HG02642 (cell line): ENCODE measurements around the gene GFER.

Experiments used
- ATAC-seq: cut with Tn5 transposase; IDR thresholded peaks from one replicate; pipeline ENCODE4 v1.9.1; 2021; ENCODE audit warnings: mild to moderate bottlenecking; ENCODE audit not compliant: unreplicated experiment, poor library complexity

GFER gene

DNA sequence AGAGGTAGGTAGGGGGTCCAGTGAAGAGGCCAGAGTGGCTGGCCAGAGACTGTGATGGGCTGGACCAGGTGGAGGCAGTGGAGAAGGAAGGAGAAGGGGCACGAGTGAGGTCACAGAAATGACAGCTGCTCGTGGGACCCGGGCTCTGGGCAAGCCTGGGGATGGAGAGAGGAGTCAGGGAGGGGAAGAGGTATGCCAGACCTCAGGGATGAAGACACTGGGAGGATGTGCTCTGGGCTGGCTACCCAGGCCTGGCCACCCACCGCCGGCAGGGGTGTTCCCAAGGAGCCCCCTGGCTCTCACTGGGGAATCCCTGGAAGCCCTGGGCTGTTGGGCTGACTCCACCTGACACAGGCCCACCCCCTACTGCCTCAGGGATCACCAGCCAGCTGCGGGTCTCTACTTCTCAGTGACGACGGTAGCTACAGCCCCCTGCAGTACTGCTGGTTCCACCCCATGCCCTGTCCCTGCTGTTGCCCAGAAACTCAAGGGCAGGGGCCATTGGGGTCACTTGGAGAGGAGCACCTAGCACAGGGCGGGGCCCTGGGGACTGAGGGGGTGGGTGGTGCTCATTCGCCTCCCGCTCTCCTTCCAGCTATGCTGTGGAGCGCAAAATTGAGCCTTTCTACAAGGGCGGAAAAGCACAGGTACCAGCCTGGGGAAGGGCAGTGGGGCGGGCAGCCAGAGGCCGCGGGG, 10.4 kb upstream of the GFER start:
- ATAC-seq = no peak

DNA sequence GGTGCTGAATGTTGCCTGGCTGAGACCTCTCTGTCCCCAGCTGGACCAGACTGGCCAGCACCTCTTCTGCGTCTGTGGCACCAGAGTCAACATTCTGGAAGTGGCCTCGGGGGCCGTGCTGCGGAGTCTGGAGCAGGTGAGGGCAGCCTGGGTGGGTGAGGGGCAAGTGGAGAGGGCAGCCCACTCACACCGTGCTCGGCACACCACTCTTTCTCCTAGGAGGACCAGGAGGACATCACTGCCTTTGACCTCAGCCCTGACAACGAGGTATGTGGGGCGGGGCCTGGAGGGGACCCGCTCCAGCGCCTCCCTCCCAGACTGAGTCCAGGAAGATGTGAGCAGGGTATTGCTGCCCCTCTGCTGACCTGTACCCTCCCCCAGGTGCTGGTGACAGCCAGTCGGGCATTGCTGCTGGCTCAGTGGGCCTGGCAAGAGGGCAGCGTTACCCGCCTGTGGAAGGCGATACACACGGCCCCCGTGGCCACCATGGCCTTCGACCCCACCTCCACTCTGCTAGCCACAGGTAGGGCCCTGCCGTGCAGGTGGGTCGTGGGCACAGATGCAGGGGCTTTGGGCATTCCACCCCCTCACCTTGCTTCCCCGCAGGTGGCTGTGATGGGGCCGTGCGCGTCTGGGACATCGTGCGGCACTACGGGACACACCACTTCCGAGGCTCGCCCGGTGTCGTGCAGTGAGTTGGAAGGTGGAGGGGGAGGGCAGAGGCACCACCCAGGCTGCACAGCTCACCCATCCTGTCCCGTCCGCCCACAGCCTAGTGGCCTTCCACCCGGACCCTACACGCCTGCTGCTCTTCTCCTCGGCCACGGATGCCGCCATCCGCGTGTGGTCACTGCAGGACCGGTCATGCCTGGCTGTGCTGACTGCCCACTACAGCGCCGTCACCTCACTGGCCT, 9.6 kb upstream of the GFER start:
- no peak for ATAC-seq

DNA sequence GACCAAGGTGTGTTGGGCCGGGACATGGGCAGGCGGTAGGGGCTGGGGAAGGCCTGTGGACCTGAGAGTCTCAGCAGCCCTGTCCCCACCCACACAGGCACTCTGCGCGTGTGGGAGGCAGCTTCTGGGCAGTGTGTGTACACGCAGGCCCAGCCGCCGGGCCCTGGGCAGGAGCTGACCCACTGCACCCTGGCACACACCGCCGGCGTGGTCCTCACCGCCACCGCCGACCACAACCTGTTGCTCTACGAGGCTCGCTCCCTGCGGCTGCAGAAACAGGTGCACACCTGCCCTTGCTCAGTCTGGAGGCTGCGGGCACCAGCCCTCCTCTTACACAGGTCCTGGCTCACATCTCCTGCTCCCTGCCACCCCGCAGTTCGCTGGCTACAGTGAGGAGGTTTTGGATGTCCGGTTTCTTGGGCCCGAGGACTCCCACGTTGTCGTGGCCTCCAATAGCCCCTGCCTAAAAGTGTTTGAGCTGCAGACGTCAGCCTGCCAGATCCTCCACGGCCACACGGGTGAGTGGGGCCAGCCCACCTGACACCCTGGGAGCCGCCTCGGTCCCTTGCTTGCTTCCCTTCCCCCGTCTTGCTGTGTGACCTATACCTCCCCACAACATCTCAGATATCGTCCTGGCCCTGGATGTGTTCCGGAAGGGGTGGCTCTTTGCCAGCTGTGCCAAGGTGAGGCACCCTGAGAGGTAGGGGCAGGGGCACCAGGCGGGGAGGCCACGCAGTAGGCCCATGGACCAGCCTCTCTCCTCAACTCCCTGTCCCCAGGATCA, 8.4 kb upstream of the GFER start:
- no peak for ATAC-seq

DNA sequence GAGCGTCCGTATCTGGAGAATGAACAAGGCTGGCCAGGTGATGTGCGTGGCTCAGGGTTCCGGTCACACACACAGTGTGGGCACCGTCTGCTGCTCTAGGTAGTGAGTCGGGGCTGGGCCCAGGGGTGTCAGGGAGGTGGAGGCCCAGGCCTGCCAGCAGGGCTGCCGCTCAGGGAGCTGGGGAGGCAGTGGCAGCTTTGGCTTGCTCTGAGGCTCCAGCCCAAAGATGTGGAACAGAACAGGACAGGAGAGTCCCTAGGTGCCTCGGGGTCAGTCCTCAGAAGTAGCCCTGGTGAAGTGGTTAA, 7.8 kb upstream of the GFER start:
- no peak for ATAC-seq

DNA sequence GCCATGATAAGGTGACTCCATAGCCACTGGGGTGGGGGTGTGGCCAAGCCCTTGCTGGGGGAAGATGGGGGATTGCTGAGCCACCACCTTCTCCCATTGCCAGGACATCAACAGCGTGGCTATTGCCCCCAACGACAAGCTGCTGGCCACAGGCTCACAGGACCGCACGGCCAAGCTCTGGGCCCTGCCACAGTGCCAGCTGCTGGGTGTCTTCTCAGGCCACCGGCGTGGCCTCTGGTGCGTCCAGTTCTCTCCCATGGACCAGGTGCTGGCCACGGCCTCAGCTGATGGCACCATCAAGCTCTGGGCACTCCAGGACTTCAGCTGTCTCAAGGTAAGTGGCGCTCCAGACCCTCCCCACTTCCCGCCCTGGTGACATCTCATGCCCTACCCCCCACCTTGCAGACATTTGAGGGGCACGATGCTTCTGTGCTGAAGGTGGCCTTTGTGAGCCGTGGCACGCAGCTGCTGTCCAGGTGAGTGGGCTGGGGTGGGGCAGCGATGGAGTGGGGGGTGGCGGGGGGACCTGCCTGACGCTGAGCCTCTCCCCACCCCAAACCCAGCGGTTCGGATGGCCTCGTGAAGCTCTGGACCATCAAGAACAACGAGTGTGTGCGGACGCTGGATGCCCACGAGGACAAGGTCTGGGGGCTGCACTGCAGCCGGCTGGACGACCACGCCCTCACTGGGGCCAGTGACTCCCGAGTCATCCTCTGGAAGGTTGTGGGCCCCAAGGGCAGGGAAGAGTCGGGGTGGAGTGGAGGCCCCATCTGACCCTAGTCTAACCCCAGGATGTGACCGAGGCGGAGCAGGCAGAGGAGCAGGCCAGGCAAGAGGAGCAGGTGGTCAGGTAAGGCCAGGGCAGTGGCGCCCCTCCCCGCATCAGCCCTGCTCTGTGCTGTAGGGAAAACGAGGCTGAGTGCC, 6.8 kb upstream of the GFER start:
- no peak for ATAC-seq

DNA sequence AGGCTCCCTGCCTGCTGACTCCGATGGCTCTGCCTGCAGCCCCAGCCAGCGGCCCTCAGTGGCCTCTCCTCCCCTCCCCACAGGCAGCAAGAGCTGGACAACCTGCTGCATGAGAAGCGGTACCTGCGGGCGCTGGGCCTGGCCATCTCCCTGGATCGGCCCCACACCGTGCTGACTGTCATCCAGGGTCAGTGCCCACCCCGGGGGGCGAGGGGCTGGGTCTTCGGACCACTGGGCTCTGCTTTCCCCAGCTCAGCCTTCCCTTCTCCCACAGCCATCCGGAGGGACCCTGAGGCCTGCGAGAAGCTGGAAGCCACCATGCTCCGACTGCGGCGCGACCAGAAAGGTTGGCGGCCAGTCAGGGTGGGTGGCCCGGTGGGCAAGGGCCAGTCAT, 6.1 kb upstream of the GFER start:
- ATAC-seq = no peak

DNA sequence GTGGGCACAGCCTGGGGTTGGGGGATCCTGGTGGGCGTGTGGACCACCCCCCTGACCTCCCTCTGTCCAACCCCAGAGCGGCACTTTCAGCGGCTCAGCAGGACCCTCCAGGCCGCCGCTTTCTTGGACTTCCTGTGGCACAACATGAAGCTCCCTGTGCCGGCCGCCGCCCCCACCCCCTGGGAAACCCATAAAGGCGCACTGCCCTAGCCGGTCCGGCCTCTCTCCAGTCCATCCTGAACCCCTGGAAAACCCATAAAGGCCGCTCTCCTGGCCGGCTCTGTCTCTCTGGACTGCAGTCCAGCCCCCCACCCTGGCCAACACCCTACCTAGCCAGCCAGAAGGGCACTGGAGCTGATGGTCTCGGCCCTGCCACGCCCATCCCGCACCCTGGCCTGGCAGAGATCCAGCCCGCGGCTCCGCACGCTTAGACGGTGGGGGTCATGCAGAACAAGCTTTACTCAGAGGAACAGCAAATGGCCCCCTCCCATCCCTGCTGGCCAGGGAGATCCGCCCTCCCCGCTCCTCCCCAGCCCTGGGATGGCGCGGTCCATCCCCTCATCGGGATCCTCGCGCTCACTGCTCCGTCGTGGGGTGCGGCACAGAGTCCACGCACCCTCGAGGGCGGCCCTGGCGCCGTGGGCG, 5.4 kb upstream of the GFER start:
- ATAC-seq = no peak

DNA sequence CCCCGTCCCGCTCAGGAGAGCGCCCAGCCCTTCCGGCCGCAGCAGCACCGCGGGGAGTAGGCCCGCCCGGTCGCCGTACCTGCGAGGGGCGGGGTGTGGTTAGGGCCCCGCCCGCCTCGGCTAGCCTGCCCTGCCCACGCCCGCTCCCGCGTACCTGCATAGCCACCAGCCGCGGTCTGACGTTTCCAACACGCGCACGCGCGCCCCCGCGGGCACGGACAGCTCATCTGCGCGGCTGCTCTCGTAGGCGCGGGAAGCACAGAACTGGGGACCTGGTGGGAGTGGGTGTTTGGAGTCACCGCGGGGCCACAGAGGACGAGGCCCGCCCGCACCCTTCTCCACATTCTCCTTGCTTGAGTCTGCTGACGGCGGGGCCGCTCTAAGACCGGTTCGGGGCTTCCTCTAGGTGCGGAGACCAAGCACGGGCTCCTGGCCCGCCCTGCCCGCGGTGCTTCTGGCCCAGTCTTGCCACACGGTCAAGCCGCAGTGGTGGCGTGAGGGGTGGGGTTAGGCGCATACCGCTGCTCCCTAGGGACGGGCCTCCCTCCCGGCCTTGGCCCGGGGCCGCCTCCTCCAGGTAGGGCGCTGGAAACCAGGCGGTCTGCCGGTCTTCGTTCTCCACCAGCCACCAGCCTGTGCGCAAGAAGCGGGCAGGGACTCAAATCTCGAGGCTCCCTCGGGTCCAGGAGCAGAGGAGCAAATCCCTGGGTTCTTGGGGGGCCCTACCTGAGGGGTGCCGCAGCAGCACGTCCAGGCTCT, 4.5 kb upstream of the GFER start:
- no peak for ATAC-seq

DNA sequence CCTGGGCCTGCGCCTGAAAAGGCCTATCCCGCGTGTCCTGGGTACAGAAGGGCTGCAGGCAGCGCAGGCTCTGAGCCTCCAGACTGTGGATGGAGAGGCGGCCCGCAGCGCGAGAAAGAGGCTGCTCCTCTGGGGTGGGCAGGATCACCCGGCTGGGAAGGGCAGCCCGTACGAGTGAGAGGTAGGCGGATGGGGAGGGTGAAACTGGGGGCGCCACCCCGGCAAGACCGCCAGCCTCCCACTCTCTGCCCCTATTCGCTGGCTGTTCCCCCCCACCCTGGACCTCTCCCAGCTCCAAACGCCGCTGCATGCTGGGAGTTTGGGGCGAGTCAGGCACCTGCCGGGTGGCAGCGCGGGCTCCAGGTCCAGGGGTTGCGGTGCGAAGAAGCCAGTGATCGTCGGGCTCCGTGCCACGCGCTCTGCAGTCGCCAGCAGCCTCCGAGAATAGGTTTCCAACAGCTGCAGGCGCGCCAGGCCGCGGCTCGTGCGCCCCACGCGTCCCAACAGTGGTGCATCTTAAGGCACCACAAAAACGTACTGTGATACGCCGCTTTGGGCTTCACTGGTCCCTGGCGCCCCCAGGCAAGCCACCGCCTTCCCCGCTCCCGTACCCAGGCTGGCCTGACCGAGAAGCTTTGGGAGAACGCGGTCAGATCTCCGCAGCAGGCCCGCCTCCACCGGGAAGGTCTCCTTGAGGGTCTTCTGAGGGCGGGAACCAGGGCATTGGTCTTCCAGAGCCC, 3.8 kb upstream of the GFER start:
- no peak for ATAC-seq

DNA sequence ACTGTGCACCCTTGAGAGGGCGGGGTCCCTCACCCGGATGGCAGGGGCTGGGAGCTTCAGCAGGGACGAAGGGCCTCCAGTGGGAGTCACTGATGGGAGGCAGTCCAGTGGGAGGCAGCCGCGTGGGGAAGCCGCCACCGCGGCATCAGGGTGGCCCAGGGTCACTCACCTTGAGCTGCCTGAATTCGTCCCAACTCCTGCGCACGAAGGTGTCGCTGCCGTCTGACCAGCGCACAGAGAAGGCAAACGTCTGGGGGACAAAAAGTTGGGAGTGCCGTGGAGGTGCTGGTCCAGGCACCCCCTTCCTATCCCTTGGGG, 3.3 kb upstream of the GFER start:
- ATAC-seq = no peak

DNA sequence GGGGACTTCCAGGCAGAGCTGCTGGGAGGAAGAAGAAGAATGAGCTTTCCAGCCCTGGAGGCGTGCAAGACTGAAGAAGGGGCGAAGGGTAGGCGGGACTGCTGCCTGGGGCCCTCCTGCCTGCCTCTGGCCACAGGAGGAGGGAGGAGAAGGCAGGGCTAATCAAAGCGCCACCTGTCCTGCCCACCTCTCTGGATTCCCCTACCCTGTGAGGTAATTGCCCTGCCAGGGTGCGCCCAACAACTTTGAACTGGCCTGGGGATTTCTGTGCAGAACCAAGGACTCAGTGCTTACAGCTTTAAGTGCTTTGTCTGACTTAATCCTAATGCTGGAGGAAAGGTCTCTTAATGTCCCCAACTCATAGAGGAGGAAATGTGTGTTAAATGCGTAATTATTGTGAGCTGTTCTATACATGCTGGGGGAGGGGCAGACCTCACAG, 2.6 kb upstream of the GFER start, which contains the start of gene NOXO1:
NOXO1 (minus strand) TSS at position 72 of the 439 bp plus-strand sequence. CDS start 290 bp downstream, outside the sequence.
- ATAC-seq = no peak

DNA sequence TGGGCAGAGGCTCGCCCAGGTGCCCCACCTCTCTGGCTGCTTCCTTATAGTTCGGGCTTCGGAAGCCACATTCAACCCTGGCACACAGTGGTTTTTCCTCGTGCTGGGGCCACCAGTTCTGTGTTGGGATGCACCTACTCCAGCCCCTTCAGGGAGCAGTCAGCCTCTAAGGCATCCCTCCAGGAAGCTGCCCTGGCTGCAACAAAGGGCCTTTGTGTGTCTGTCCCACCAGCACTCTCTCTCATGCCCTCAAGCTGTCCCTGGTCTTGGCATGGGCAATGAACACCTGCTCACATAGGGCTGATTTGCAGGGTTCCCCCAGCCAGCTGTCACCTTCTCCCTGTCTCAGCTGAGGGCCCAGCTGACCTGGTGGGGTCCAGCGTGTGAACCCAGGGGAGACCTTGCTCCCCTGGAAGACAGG, 2.0 kb upstream of the GFER start:
- no peak for ATAC-seq

DNA sequence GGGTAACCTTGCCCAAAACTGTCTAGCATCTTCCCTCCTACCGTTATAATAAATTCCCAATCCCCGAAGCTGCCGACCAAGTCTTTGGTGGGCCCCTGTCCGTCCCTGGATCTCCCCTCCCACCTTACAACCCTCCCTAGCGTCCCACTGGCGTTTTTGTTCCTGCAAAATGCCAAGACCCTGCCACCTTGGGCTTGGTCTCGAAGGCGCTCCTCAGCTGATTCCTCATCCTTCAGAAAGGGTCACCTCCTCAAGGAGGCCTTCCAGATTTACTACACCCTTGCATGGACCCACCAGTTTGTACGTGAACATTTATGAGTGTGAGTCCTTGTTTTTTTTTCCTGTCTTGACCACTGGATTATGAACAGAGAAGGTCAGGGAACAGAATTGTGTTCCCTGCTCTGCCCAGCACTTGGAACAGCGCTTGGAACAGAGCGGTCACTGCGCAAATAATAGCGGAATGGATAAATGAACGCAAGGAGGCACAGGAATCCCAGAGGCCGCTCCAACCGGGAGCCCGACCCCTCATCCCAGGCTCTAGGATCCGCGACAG, 926 bp upstream of the GFER start:
- ATAC-seq = no peak

DNA sequence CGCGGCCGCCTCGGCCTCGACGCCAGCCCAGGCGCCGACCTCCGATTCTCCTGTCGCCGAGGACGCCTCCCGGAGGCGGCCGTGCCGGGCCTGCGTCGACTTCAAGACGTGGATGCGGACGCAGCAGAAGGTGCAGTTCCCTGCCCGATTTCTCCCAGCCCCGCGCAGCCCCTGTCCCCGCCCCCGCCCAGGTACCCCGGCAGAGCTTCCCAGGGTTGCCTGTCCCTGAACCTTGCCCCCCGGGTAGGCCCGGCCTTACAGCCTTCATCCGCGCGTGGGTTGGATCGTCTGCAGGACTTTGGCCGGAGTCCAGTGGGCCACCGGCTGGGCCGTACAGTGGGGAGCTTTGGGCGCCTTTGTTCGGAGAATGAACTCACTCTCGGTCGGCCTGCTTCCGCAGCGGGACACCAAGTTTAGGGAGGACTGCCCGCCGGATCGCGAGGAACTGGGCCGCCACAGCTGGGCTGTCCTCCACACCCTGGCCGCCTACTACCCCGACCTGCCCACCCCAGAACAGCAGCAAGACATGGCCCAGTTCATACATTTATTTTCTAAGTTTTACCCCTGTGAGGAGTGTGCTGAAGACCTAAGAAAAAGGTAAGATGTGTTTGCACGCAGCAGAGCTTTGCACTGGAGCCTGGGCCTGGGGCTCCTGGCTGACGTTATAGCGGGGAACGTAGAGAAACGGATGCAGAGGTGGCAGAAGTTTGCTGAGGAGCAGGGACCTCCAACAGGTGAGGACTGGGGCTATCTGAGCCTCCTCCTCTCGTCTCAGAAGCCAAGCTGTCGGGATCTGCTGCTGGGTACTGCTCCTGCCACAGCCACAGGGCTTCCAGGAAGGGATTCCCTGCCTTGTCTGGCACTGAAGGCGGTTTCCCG, 593 bp downstream of the GFER start:
- peak; percentile 16 for ATAC-seq

DNA sequence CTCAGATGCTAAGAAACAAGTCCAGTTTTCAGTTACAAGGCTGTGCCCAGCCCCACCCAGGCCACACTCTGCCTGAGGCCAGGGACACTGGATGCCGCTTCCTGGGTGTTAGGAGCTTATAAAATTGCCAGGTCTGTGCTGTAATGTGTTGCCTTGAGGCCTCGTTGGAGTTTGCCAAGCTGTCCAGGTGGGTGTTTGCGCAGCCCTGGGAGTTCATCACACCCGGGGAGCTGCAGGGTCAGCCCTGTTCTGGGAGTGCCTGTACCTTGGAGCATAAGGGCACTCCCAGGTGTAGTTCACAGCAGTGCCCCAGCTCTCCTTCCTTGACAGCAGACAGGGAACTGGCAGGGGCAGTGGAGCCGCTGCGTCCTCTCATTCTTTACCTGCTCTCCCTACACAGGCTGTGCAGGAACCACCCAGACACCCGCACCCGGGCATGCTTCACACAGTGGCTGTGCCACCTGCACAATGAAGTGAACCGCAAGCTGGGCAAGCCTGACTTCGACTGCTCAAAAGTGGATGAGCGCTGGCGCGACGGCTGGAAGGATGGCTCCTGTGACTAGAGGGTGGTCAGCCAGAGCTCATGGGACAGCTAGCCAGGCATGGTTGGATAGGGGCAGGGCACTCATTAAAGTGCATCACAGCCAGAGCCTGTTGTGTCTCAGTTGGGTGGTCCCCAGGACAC, 1.6 kb downstream of the GFER start:
- no peak for ATAC-seq

DNA sequence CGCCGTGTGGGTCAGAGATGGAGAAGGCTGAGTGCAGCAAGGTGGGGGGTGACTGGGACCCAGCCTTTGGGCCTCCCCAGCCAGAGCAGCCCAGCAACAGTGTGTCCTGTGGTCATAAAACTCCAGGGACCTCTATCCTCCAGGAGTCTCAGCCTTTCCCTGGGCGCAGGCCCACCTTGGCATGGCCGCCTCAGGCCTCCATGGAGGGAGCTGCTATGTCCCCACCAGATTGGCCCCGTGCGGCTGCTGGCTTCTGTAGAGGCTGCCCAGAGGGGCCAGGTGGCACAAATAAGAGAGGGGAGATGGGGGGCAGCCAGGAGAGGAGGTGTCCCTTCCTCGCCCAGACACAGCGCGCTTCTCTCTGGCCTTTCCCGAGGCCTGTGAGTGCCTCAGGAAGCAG, 3.2 kb downstream of the GFER start:
- ATAC-seq = no peak
